ENCODE measurements around the gene VSTM2A. TPM values are rescaled to one million over a fixed set of nuclear protein-coding genes. Genes with fewer than 3 reads are reported as not detected.

Gene VSTM2A
- total RNA-seq, 1 experiment from 2014 or later = not detected

DNA sequence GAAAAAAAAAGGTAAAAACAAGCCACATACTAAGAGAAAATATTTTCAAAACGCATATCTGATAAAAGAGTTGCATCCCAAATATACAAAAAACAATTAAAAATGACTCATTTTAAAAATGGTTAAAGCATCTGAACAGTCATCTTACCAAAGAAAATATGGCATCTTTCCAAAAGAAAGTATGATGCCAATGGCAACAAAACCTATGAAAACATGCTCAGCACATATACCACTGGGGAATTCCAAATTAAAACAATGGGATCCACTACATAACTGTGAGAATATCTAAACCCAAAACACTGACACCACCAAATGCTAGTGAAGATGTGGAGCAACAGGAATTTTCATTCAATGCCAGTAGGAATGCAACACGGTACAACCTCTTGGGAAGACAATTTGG is 39.3 kb downstream of the VSTM2A start:
- Histone ChIP-seq H3K9ac (ENCODE audit: low read length) (no peak overlapping the region), H3K36me3 (ENCODE audit: control insufficient read depth in 1 of 2, insufficient read depth in 2 of 2, low read length in 2 of 2) (no peaks in the 10 kb centered on the region), H3K9me3 (ENCODE audit: control insufficient read depth in 1 of 2, insufficient read depth in 1 of 2, low read depth in 1 of 2, low read length in 2 of 2) (no peaks in the 10 kb centered on the region), H2AFZ (ENCODE audit: low read depth, low read length, poor library complexity, severe bottlenecking) (no peak overlapping the region), H3K4me2 (ENCODE audit: low read length) (no peak overlapping the region), H3K4me1 (ENCODE audit: control insufficient read depth in 1 of 2, insufficient read depth in 2 of 2, low read length in 2 of 2) (no peaks in the 10 kb centered on the region), H3K9me2 (ENCODE audit: insufficient read depth) (no peaks in the 10 kb centered on the region), H3K4me3 (replicated peaks in 1 of 2; ENCODE audit: low read depth in 1 of 2, low read length in 2 of 2) (no peak overlapping the region), H3K79me2 (ENCODE audit: insufficient read depth, low read length) (no peaks in the 10 kb centered on the region), H4K20me1 (ENCODE audit: insufficient read depth) (no peaks in the 10 kb centered on the region), H3K27ac (ENCODE audit: low read depth, low read length) (no peak overlapping the region), H3K27me3 (ENCODE audit: insufficient read depth, low read length) (no peaks in the 10 kb centered on the region; the same call in 1 of the 2 replicates)
- ChIA-PET RAD21 (ENCODE audit: low non-redundant PET in 1 of 2, low total read pairs in 2 of 2, uncharacterized antibody in 2 of 2, unreplicated experiment in 2 of 2) (no interaction called here), POLR2A (no interaction called here), CTCF (no interaction called here)
- intact Hi-C loops (cut with micrococcal nuclease) = no loop called here
- ATAC-seq (no peak), DNase-seq (ENCODE audit: low read depth, low spot score) (no peak)
- TF ChIP-seq EZH2 (IDR thresholded peaks at IDR 0.05) (no peak), ELF1 (IDR thresholded peaks at IDR 0.05; ENCODE audit: borderline replicate concordance, low read depth) (no peak), ZFX (IDR thresholded peaks at IDR 0.05) (no peak)
- TF ChIP-seq, protein P1, sequence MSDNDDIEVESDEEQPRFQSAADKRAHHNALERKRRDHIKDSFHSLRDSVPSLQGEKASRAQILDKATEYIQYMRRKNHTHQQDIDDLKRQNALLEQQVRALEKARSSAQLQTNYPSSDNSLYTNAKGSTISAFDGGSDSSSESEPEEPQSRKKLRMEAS (IDR thresholded peaks at IDR 0.05) = no peak
- no TSS peak for BruUV-seq (replicated peaks)

GRCh38 chr7:54591404-54592386 is 49.5 kb downstream of the VSTM2A start:
- no peaks in the 10 kb centered on the region for H3K9me2 ChIP-seq (ENCODE audit: insufficient read depth)
- ATAC-seq (no peak), DNase-seq (ENCODE audit: low read depth, low spot score) (no peak)
- no peak overlapping the region for H3K4me3 ChIP-seq (replicated peaks in 1 of 2; ENCODE audit: low read depth in 1 of 2, low read length in 2 of 2)
- no peaks in the 10 kb centered on the region; the same call in 1 of the 2 replicates for H3K27me3 ChIP-seq (ENCODE audit: insufficient read depth, low read length)
- ChIA-PET RAD21 (ENCODE audit: low non-redundant PET in 1 of 2, low total read pairs in 2 of 2, uncharacterized antibody in 2 of 2, unreplicated experiment in 2 of 2) (no interaction called here), POLR2A (no interaction called here), CTCF (no interaction called here)
- intact Hi-C loops (cut with micrococcal nuclease) = no loop called here
- H3K36me3 ChIP-seq (ENCODE audit: control insufficient read depth in 1 of 2, insufficient read depth in 2 of 2, low read length in 2 of 2) = no peaks in the 10 kb centered on the region
- no peak overlapping the region for H2AFZ ChIP-seq (ENCODE audit: low read depth, low read length, poor library complexity, severe bottlenecking)
- no peaks in the 10 kb centered on the region for H3K79me2 ChIP-seq (ENCODE audit: insufficient read depth, low read length)
- no peak overlapping the region for H3K9ac ChIP-seq (ENCODE audit: low read length)
- no peaks in the 10 kb centered on the region for H4K20me1 ChIP-seq (ENCODE audit: insufficient read depth)
- H3K4me1 ChIP-seq (ENCODE audit: control insufficient read depth in 1 of 2, insufficient read depth in 2 of 2, low read length in 2 of 2) = no peaks in the 10 kb centered on the region
- H3K9me3 ChIP-seq (ENCODE audit: control insufficient read depth in 1 of 2, insufficient read depth in 1 of 2, low read depth in 1 of 2, low read length in 2 of 2) = no peaks in the 10 kb centered on the region
- BruUV-seq (replicated peaks) = no TSS peak
- H3K4me2 ChIP-seq (ENCODE audit: low read length) = no peak overlapping the region
- TF ChIP-seq, protein P2, sequence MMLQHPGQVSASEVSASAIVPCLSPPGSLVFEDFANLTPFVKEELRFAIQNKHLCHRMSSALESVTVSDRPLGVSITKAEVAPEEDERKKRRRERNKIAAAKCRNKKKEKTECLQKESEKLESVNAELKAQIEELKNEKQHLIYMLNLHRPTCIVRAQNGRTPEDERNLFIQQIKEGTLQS (IDR thresholded peaks at IDR 0.05) = no peak
- TF ChIP-seq TCF7L2 (IDR thresholded peaks at IDR 0.05; ENCODE audit: borderline replicate concordance, extremely low read depth, insufficient read depth, insufficient read length) (no peak), POLR2AphosphoS5 (IDR thresholded peaks at IDR 0.05; ENCODE audit: low read depth, low read length) (no peak), ZFX (IDR thresholded peaks at IDR 0.05) (no peak), YY1 (IDR thresholded peaks at IDR 0.05; ENCODE audit: extremely low read depth, insufficient replicate concordance, low read depth, low read length) (no peak), EGR1 (IDR thresholded peaks at IDR 0.05; ENCODE audit: low read depth) (no peak), CBX3 (IDR thresholded peaks at IDR 0.05; ENCODE audit: low read depth) (no peak), EZH2phosphoT487 (IDR thresholded peaks at IDR 0.05; ENCODE audit: borderline replicate concordance) (no peak)
- TF ChIP-seq, protein P1 (IDR thresholded peaks at IDR 0.05) = no peak
- TF ChIP-seq, protein P3, sequence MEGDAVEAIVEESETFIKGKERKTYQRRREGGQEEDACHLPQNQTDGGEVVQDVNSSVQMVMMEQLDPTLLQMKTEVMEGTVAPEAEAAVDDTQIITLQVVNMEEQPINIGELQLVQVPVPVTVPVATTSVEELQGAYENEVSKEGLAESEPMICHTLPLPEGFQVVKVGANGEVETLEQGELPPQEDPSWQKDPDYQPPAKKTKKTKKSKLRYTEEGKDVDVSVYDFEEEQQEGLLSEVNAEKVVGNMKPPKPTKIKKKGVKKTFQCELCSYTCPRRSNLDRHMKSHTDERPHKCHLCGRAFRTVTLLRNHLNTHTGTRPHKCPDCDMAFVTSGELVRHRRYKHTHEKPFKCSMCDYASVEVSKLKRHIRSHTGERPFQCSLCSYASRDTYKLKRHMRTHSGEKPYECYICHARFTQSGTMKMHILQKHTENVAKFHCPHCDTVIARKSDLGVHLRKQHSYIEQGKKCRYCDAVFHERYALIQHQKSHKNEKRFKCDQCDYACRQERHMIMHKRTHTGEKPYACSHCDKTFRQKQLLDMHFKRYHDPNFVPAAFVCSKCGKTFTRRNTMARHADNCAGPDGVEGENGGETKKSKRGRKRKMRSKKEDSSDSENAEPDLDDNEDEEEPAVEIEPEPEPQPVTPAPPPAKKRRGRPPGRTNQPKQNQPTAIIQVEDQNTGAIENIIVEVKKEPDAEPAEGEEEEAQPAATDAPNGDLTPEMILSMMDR (IDR thresholded peaks at IDR 0.05 in 2 of 3, conservative IDR thresholded peaks at IDR 0.05 in 1 of 3; ENCODE audit: borderline replicate concordance in 1 of 3, insufficient read depth in 1 of 3, low read depth in 2 of 3, low read length in 2 of 3) = no peak
- no peak overlapping the region for H3K27ac ChIP-seq (ENCODE audit: low read depth, low read length)

All from HCT116 (cell line).